Airway epithelial cell (primary cell): ENCODE results near the gene GINS1. TPM values are rescaled to one million over a fixed set of nuclear protein-coding genes. Genes with fewer than 3 reads are reported as not detected.

ENCODE experiments used
- total RNA-seq: library from RNA; depleted of rRNA; stranded (reverse); fragments of >200 nt; gene quantifications from 2 replicates; pipeline ENCODE4 v1.2.3, GENCODE V29; 2015

The GINS1 gene
- 12.6 and 15.2 TPM in 2 replicates for total RNA-seq

GRCh38 chr20:25407311-25408169, at the start of gene GINS1:
Gene GINS1, plus strand, starts transcription at chr20:25407673. Its CDS starts 148 bp downstream, at chr20:25407821.

GRCh38 chr20:25390538-25391528, 16.6 kb upstream of the GINS1 start, which contains the start of gene ABHD12:
Gene ABHD12, minus strand, starts transcription at chr20:25390835. Its CDS starts 132 bp downstream, at chr20:25390703.

Other genes starting within 250 kb of the GINS1 start
- gene ENTPD6, start 212.0 kb upstream of the GINS1 start, total RNA-seq: 58.2 and 68.3 TPM in 2 replicates
- gene PYGB, start 159.6 kb upstream of the GINS1 start, total RNA-seq: 234 and 278 TPM in 2 replicates
- 38.7 and 42.7 TPM in 2 replicates for gene ABHD12, start 16.8 kb upstream of the GINS1 start, total RNA-seq
- 3.0 and 3.7 TPM in 2 replicates for gene NINL, start 177.9 kb downstream of the GINS1 start, total RNA-seq
- 4.7 and 6.2 TPM in 2 replicates for gene NANP, start 216.3 kb downstream of the GINS1 start, total RNA-seq